K562 (cell line): Measurements from ENCODE around the gene DPAGT1. TPM values are rescaled to one million over a fixed set of nuclear protein-coding genes. Genes with fewer than 3 reads are reported as not detected.
A peak's percentile ranks its signal among the peaks of the same experiment; 100 is the strongest.

ENCODE experiments used
- CTBP1 ChIP-seq: fragments of 450-650 bp; IDR thresholded peaks from 2 replicates; pipeline ENCODE4 v1.6.1; 2016; ENCODE audit warnings: borderline replicate concordance
- FOXP1 ChIP-seq: sonication (generic); formaldehyde crosslinking; IDR thresholded peaks from 2 replicates; pipeline ENCODE4 v1.8.0; 2022; ENCODE audit warnings: mild to moderate bottlenecking, missing genetic modification reagents
- FOXP4 ChIP-seq: sonication (generic); formaldehyde crosslinking; IDR thresholded peaks from 2 replicates; pipeline ENCODE4 v1.8.0; 2022; ENCODE audit warnings: mild to moderate bottlenecking, missing genetic modification reagents, borderline replicate concordance
- MGA ChIP-seq: fragments of 450-650 bp; IDR thresholded peaks from 2 replicates; pipeline ENCODE4 v1.6.1; 2016; ENCODE audit warnings: mild to moderate bottlenecking, moderate library complexity
- SIN3A ChIP-seq, 2 experiments: fragments of 150-350 bp in 1 of 2; IDR thresholded peaks; 2 replicates each; pipeline ENCODE4 v1.6.1; 2011 to 2016; ENCODE audit warnings: borderline replicate concordance in 2 of 2, low read depth in 2 of 2, low read length in 2 of 2, mild to moderate bottlenecking in 2 of 2, moderate library complexity in 2 of 2; ENCODE audit not compliant: control insufficient read depth in 1 of 2
- SNRNP70 ChIP-seq: fragments of 200-400 bp; formaldehyde crosslinking; optimal IDR thresholded peaks from 2 replicates; pipeline ENCODE3; 2017; ENCODE audit warnings: low read depth, low read length
- TFE3 ChIP-seq: fragments of 450-650 bp; formaldehyde crosslinking; IDR thresholded peaks from 2 replicates; pipeline ENCODE4 v1.4.0; 2020; ENCODE audit warnings: mild to moderate bottlenecking, mixed read lengths
- polyA plus RNA-seq, 8 experiments: library from polyadenylated mRNA; depleted of rRNA in 4 of 8; stranded (reverse) in 5 of 8; unstranded in 3 of 8; fragments of >200 nt; fragmentation: Nextera tagmentation in 2 of 8; fragmentation: Illumina TruSeq in 1 of 8; extraction: Ambion mirVana in 2 of 8; extraction: Trizol in 1 of 8; gene quantifications; 2 replicates each; pipeline versions ENCODE4 v1.2.1 to v1.2.3, GENCODE V29; 2011 to 2014; ENCODE audit warnings: inconsistent platforms in 1 of 8, missing spikeins in 1 of 8
- total RNA-seq, 7 experiments: library from RNA; depleted of rRNA in 6 of 7; stranded (reverse); fragments of >200 nt in 6 of 7; fragmentation: Illumina TruSeq in 2 of 7; extraction: Trizol in 2 of 7; gene quantifications; 2 replicates each; pipeline versions ENCODE4 v1.2.1 to v1.2.3, GENCODE V29; 2011 to 2021; ENCODE audit warnings: low replicate concordance in 1 of 7

The DPAGT1 gene
- total and polyA plus RNA-seq, 9 of the 15 experiments (the other 6 are each of a cell fraction or from before 2014, with no cell fraction given) = 29.9 to 135 (median 85.0) TPM

GRCh38 chr11:119067371-119068222 lies 34.1 kb downstream of the DPAGT1 start, which contains the start of gene VPS11 (continued):
- peak; percentile 76 for TF ChIP-seq MGA
- 0 out of 2 replicates have a peak, but pooled peaks have one; percentile 43 for TF ChIP-seq FOXP4 (CRISPR knock-in tag)
- TF ChIP-seq FOXP1 (CRISPR knock-in tag) = peak; percentile 87
- TF ChIP-seq TFE3 (CRISPR knock-in tag) = peak; percentile 99
- TF ChIP-seq CTBP1 = peak; percentile 43
- peak; percentile 79 to 98; a peak in 3 of 4 replicates for TF ChIP-seq SIN3A (IDR thresholded peaks at IDR 0.05; ENCODE audit: borderline replicate concordance in 2 of 2, control insufficient read depth in 1 of 2, low read depth in 2 of 2, low read length in 2 of 2)
- TF ChIP-seq SNRNP70 = no peak
